Left forelimb (tissue), 1 donor: ENCODE data around the gene SORCS1.

Experiments used
- DNase-seq: peaks from one replicate; pipeline ENCODE4 v3.0.0-alpha.2; 2018; ENCODE audit warnings: low spot score

Gene SORCS1

DNA sequence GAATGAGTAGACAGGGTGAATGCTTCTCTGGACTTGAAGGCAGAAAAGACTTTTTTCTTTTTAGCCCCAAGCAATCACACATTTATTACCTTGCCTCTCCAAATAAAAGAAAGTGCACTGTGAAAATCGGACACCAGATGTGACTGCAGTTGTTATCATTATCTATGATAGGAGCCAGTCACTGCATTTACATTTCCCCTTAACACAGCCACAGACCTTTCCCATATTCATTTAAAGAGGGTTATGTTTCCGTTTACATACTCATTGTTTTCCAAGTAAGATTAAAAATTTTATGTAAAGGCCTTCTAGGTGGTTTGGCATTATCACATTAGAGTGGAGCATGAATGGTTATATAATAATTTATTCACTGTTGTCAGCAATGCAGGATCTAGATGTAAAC is 586.8 kb downstream of the SORCS1 start:
- no peak for DNase-seq

GRCh38 chr10:106577266-106577665 is 587.2 kb downstream of the SORCS1 start:
- no peak for DNase-seq

DNA sequence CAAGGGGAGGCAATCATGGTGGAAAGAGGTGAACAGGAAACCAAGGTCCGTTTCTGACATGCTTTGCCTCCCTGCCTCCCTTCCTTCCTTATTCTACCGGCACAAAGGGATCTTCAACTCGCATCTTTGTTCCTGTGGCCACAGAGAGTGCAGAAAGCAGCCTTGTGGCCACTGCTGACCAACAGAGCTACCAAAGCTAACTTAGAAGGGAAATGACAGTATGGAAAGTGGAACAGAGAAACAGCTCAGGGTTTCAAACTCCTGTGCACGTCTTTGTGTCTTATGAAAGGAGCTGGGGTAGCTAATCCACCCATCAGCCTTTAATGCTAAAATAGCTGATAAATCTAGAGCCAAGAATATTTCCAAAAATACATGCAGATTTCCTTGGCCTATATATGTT is 588.0 kb downstream of the SORCS1 start:
- no peak for DNase-seq

GRCh38 chr10:106573106-106573505 is 591.4 kb downstream of the SORCS1 start:
- no peak for DNase-seq

DNA sequence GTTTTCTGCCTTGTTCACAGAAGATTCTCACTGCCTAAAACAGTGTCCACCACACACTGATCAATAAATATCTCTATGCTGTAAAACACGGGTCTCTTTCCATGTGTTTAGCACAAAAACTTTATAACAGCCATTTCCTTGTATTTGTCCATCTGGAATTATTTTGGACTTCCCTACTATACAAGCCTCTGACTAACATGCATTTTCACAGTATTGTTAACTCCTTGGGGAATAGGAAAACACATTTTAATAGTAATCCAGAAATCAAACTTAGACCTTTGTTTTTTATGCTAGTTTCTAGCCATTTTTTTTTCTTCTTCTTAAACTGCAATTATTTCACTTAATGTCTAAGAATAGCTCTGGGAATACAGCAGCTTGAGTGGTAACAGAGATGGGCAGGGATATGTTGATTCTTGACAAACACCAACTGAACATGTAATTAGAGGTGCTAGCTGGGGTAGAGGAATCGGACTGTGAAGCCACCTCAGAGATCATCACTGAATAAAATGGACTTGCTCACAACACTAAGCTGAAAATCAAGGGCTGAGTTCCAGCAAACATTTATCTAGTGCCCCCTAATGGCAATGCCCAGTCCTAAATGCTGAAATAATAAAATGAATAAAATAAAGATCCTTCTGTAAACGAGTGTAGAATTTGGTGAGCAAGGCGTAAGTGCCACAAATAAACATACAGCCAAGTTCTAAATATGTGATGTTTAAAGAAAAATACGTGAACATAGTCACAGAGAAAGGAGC is 593.1 kb downstream of the SORCS1 start:
- DNase-seq: no peak

GRCh38 chr10:106570268-106570667 is 594.2 kb downstream of the SORCS1 start:
- no peak for DNase-seq

- no peak for DNase-seq
Measured at GRCh38 chr10:106567629-106568028, 596.9 kb downstream of the SORCS1 start.

DNA sequence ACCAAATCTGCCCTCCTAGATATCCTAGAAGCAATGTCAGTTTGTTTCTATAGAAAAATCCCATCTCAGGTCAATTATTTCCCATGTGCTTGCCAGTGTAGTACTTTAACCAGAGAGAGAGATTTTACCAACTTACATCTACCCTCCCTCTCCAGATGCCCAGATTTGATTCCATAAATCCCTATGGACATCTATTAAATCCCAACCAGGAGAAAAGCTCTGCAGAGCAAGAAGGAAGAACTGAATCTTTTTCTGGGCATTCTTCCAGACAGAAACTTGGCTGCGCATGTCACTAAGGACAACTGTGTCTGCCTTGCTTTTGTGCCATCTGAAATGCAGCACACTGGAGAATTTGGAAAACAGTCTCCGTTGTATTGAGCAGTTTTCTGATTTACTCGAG is 597.6 kb downstream of the SORCS1 start:
- DNase-seq: no peak

GRCh38 chr10:106565546-106565945 is 599.0 kb downstream of the SORCS1 start:
- DNase-seq: no peak

GRCh38 chr10:106563384-106563783 is 601.1 kb downstream of the SORCS1 start:
- DNase-seq: no peak

DNA sequence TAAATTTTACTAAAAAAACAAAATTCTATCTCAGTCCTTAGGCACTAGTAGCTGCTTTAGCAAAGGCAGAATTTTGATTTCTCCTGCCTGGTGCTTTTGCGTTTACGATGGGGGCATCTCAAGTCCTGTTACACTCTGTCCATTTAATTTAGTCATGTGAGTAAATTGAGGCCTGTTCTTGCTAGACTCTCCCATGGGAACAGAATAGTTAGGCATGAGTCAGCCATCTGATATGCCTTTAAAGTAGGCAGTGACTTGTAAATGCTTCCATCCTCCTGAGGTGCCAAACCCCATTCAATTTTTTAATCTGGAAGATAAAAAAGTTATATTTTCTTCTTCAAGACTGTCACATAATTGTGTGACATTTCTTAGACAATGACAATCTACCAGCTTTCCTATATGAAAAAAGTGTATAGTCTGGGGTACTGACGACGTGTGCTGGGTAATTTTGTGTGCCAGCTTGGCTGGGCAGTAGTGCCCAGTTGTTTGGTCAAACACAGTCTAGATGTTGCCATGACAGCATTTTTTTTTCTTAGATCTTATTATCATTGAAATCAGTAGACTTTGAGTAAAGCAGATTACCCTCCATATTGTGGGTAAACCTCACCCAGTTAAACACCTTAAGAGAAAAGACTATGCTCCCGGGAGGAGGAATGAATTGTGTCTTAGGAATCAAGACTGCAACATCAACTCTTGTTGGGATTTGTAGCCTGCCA is 603.4 kb downstream of the SORCS1 start:
- DNase-seq: no peak

DNA sequence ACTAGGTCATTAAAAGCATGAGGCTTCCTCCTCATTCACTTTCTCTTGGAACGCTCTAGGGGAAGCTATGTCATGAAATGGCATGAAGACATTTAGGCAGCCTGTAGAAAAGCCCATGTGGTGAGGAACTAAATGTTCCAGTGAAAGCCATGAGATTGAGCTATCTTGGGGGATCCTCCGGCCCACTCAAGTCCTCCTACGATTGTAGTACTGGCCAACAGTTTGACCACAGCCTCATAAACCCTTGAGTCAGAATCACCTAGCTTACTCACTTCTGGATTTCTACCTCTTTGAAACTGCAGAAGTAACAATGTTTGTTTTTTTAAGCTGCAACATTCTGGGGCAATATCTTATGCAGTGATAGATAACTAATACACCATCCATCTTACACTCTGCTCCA is 605.1 kb downstream of the SORCS1 start:
- DNase-seq: no peak

DNA sequence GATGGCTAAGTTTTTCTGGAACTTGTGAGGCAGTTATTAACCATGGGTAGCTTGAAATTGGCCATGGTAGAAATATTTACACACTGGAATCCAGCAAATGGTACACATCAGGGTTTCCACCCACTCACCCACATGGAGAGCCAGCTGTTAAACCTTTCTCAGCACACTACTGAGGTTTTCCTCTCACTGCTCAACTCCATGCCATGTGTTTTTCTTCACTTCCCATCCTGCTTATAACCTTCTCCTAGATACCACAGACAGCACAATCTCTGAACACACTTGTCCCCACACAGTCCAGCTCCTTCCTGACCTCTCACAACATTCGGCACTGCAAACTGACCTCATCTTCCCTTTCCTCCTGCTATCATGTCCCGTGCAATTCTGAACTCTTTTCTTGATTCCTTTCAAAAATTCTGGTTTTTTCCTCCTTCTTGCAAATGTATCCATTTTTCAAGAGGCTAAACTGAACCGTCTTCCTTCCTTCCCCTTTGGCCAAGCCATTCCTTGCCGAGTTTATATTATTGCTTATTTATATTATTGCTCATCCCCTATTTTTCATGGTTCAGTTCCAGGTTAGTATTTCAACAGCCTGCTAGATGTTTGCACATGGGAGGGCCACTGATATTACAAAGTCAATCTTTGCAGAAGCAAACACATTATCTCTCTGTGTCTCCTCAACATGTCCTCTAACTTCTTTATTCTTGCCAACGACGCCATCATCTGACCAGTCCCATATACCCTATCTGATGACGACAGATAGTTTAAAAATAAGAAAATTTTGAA is 606.4 kb downstream of the SORCS1 start:
- no peak for DNase-seq

DNA sequence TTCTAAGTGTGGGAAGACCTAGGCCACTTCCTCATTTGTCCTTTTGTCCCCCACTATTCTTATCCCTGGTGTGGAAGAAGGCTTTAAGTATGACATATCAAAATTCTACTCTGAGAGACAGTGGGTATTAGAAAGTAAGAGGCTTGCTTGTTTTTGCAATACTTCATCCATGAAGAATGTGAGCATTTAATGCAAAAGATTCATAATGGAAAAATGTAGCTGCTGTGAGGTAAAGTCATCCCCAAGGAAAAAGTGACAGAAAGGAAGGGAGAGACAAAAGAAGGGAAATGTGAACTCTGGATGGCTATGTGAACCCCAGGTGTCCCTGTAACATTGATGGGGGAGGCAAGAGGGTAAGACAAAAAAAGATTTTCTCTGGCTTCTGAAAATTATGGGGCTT is 607.5 kb downstream of the SORCS1 start:
- no peak for DNase-seq

GRCh38 chr10:106555599-106555998 is 608.9 kb downstream of the SORCS1 start:
- DNase-seq: no peak

- DNase-seq: no peak
Measured at GRCh38 chr10:106551501-106552062, 612.9 kb downstream of the SORCS1 start.

DNA sequence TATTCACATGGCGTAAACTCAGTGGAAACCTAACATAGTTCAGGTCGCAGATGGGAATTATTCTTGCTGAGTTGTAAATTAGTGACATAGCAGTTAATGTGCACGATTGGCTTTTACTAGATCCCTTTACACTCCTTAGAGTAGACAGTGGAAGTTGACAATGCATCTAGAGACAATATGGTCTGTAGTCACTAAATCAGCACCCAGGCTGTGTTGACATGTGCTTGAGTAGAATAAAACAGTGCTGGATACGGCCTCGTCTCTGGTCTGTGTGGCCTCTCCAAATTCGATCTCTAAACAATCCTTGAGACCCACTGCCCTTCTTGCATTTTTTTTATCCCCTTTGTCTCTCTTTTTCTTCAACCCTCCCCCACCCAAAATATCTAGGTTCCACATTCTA is 615.7 kb downstream of the SORCS1 start:
- DNase-seq: no peak

- no peak for DNase-seq
Measured at GRCh38 chr10:106547047-106547635, 617.4 kb downstream of the SORCS1 start.

DNA sequence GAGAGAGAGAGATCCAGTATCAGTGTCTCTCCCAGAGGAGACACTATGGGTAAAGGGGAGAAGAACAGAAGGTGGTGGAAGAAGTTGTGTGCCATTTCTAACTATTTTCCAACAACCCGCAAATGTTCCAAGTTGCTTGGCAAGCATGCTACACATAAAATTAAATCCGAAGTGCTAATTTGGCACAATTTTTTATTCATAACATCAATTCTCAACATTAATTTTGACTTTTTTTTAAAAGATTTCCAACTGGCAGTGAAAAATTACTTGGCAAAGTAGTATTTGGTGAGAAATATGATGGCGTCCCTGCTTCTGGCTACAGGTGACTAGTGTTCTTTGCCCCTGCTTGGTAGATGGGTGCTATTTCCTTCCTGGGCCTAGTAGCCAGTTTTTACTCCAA is 622.0 kb downstream of the SORCS1 start:
- no peak for DNase-seq

DNA sequence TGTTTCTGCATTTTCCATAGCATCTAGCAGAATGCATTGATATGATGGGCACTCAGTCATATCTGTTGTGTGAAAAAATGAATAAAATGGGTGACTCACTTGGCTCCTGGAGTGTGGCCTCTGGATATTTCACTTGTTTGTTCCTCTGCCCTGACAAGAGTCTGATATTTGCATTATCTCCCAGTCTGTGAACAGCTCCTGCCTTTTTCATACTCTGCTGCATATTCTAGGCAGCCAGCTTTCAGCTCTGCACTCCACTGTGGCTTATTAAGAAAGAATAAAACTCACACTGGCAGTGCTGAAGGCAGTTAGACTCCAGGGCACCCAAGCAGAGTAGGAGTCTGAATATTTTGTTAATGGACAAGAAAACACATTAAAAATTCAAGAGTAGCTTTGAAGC is 623.9 kb downstream of the SORCS1 start:
- DNase-seq: no peak

DNA sequence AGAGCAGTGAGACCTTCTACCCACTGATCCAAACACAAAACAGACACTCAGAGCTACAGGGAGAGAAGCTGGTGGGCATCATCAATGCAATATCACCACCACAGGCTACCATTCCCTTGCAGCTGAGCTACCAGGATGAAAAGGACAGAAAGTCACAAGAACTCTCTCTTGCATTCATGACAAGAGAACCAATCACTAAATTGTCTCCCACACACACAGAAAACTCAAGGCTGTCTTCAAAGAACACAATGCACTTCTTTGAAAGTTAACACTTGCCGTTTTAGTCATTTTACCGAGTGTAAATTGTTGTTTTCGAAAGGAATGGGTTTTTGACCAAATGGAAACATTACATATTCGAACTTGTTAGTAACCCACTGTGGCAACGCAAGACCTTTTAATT is 626.6 kb downstream of the SORCS1 start:
- no peak for DNase-seq

DNA sequence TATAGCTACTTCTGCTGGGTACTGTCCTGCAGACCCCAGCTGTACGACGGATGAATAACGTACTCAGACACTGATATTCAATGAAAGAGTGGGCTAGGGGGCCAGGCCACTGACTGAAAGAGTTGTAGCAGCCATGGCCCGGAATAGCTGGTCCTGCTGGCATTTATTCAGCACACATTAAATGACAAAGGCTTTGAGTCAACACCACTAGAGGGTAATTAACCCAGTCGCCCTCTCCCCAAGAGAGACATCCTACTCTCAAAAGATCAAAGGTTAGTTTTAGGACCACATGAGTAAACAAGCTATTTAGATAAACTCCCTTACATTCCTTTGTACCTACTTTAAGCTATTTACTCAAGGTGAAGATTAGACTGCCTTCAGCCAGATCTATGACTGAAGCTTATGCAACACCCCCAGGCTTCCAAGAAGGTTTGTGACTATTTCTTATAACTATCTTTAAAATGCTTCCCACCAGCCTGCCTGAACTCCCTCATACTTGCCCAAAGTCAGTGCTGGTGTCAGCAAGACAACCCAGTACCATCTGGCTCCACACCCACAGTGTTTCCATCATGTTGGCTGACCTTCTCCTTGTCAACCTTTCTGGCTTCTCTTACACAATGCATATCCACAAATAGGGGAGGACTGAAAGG is 629.1 kb downstream of the SORCS1 start:
- DNase-seq: no peak
